A673 (cell line): Measurements from ENCODE around the gene KCNE4. TPM values are rescaled to one million over a fixed set of nuclear protein-coding genes. Genes with fewer than 3 reads are reported as not detected.

Source experiments
- BruUV-seq: library from RNA; stranded (reverse); fragments of 400-500 nt; replicated peaks from 2 replicates; lab custom pipeline; 2021; lab: Mats Ljungman, UMichigan
- CTCF ChIA-PET: fragments of 300-600 bp; sonication (Branson Sonifier 250); formaldehyde crosslinking; loops from one replicate; lab custom pipeline; 2022; ENCODE audit warnings: antibody characterized with exemption; lab: Charles Lee
- POLR2A ChIA-PET: fragments of 300-600 bp; sonication (Branson Sonifier 250); formaldehyde crosslinking; loops from one replicate; lab custom pipeline; 2022; ENCODE audit warnings: antibody characterized with exemption; ENCODE audit not compliant: low non-redundant PET; lab: Charles Lee
- DNase-seq: peaks from one replicate; pipeline ENCODE4 v3.0.0-alpha.2; 2015; ENCODE audit warnings: low spot score
- H3K27ac ChIP-seq: fragments of 200-600 bp; sonication (generic); 2 replicates; pipeline ENCODE4 v1.5.1; 2016; ENCODE audit warnings: mixed run types, low read depth, mild to moderate bottlenecking, mixed read lengths, antibody characterized with exemption, low read length; ENCODE audit not compliant: poor library complexity, severe bottlenecking
- H3K27me3 ChIP-seq: fragments of 200-600 bp; sonication (generic); replicated peaks from 2 replicates; pipeline ENCODE4 v1.6.1; 2017; ENCODE audit warnings: mixed run types, low read depth, mild to moderate bottlenecking, mixed read lengths, antibody characterized with exemption, low read length; ENCODE audit not compliant: insufficient read depth, poor library complexity
- H3K36me3 ChIP-seq: fragments of 200-600 bp; sonication (generic); 2 replicates; pipeline ENCODE4 v1.6.1; 2016; ENCODE audit warnings: mixed run types, mild to moderate bottlenecking, mixed read lengths, antibody characterized with exemption, low read length; ENCODE audit not compliant: insufficient read depth, poor library complexity, severe bottlenecking
- H3K4me1 ChIP-seq: fragments of 200-600 bp; sonication (generic); 2 replicates; pipeline ENCODE4 v1.6.1; 2017; ENCODE audit warnings: mixed run types, mild to moderate bottlenecking, mixed read lengths, antibody characterized with exemption, low read length; ENCODE audit not compliant: insufficient read depth, poor library complexity, severe bottlenecking
- H3K4me3 ChIP-seq: fragments of 200-600 bp; sonication (generic); 2 replicates; pipeline ENCODE4 v1.5.1; 2016; ENCODE audit warnings: low read depth, mixed run types, mild to moderate bottlenecking, mixed read lengths, low read length; ENCODE audit not compliant: poor library complexity, severe bottlenecking
- H3K9me3 ChIP-seq: fragments of 200-600 bp; sonication (generic); 2 replicates; pipeline ENCODE4 v1.6.1; 2016; ENCODE audit warnings: mixed run types, low read depth, mild to moderate bottlenecking, mixed read lengths, antibody characterized with exemption, low read length; ENCODE audit not compliant: poor library complexity, severe bottlenecking
- EZH2 ChIP-seq: fragments of 200-600 bp; sonication (generic); IDR thresholded peaks from 2 replicates; pipeline ENCODE4 v1.6.1; 2017; ENCODE audit warnings: borderline replicate concordance, low read depth, mild to moderate bottlenecking, mixed read lengths, antibody characterized with exemption, low read length; ENCODE audit not compliant: poor library complexity, severe bottlenecking
- intact Hi-C: fragments of 100-400 bp; cut with micrococcal nuclease; formaldehyde crosslinking; loops from one replicate; pipeline ENCODE4 v1.10.0; 2022; ENCODE audit not compliant: unreplicated experiment
- total RNA-seq: library from RNA; stranded (reverse); gene quantifications from 2 replicates; pipeline ENCODE4 v1.2.3, GENCODE V29; 2021
- TF ChIP-seq, protein P1 (sequence below): fragments of 300-800, 200-600 bp; sonication (generic); conservative IDR thresholded peaks from 2 replicates; pipeline ENCODE4 v1.5.1; 2017; ENCODE audit warnings: low read depth, mild to moderate bottlenecking, antibody characterized with exemption, low read length, moderate library complexity, mixed read lengths

KCNE4 gene
- total RNA-seq, 1 experiment from 2014 or later, result 82.5 TPM

DNA sequence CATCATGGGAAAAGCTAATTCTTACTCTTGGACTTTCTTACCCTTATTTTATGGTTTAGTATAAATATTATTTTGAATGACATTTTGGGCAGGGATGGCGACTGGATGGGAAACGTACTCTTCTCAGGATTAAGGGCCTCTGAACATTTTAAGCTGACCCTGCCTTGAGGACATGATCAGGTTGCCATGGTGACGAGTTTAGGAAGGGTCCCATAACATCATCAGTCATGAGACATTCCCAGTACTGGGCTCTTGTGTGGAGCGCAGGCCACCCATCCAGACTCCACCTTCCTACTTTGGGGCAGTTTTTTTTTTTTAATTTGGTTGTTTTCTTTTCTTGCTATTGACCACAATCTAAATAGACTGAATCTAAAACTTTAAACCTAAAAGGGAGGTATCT is 40.7 kb downstream of the KCNE4 start:
- no peak overlapping the region for H3K4me3 ChIP-seq
- ChIA-PET POLR2A (no interaction called here), CTCF (no interaction called here)
- H3K27ac ChIP-seq, result peak overlapping the region; percentile 73
- H3K27me3 ChIP-seq, result no peaks in the 10 kb centered on the region
- no peaks in the 10 kb centered on the region for H3K9me3 ChIP-seq
- no TSS peak for BruUV-seq
- H3K4me1 ChIP-seq, result peaks cover 76% of the 10 kb centered on the region
- no peaks in the 10 kb centered on the region for H3K36me3 ChIP-seq
- intact Hi-C loops, result loop anchor here (5.0 kb wide), 1 partner anchor 35 kb away; no protein-coding TSS in a partner anchor
- DNase-seq, result no peak
- no peak for TF ChIP-seq EZH2
- TF ChIP-seq, protein P1, sequence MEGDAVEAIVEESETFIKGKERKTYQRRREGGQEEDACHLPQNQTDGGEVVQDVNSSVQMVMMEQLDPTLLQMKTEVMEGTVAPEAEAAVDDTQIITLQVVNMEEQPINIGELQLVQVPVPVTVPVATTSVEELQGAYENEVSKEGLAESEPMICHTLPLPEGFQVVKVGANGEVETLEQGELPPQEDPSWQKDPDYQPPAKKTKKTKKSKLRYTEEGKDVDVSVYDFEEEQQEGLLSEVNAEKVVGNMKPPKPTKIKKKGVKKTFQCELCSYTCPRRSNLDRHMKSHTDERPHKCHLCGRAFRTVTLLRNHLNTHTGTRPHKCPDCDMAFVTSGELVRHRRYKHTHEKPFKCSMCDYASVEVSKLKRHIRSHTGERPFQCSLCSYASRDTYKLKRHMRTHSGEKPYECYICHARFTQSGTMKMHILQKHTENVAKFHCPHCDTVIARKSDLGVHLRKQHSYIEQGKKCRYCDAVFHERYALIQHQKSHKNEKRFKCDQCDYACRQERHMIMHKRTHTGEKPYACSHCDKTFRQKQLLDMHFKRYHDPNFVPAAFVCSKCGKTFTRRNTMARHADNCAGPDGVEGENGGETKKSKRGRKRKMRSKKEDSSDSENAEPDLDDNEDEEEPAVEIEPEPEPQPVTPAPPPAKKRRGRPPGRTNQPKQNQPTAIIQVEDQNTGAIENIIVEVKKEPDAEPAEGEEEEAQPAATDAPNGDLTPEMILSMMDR, result no peak

DNA sequence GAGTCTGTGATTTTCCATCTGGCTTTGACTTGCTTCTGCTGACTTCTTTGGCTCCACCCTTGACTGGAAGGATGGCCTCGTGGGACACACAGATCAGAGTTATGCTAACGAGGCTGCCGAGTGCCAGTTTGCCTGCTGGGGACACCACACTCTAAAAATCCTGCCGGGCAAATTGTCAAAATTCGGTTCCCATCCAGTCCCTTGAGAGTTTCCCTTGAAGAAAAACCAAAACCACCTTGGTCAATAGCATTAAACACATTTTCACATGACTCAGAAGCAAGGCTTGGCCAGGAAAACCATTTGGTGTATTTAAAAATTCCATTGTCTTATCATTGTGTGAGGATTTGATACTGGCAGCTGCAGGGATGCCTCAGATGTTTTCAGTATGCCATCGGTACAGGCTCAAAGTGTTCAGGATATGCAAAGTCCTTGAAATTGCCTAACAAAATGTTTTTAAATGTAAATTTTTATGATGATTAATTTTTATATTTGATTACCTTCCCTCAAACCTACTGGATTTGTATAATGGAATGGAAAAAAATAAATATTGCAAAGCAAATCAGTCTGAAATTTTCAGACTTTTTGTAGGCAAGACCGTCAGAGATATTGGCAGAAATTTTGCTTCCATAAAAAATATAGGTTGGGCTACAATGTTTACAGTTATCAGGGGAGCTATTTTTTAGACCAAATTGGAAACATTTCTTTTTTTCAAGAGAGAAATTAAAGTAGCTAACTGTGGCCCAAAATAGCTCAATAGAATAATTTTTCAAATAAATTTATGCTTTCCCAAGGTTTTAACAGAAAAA is 41.6 kb downstream of the KCNE4 start:
- BruUV-seq, result TSS peak; percentile 34
- CTCF ChIA-PET, result no interaction called here
- Histone ChIP-seq H3K4me1 (peaks cover 72% of the 10 kb centered on the region), H3K27me3 (no peaks in the 10 kb centered on the region), H3K36me3 (no peaks in the 10 kb centered on the region), H3K27ac (peak overlapping the region; percentile 73), H3K9me3 (no peaks in the 10 kb centered on the region), H3K4me3 (peak overlapping the region; percentile 1)
- intact Hi-C loops, result loop anchor here (5.0 kb wide), 1 partner anchor 36 kb away; no protein-coding TSS in a partner anchor
- TF ChIP-seq, protein P1, result 0 out of 2 replicates have a peak, but pooled peaks have one; percentile 21
- no peak for TF ChIP-seq EZH2
- POLR2A ChIA-PET, result no interaction called here
- peak; percentile 99 for DNase-seq

DNA sequence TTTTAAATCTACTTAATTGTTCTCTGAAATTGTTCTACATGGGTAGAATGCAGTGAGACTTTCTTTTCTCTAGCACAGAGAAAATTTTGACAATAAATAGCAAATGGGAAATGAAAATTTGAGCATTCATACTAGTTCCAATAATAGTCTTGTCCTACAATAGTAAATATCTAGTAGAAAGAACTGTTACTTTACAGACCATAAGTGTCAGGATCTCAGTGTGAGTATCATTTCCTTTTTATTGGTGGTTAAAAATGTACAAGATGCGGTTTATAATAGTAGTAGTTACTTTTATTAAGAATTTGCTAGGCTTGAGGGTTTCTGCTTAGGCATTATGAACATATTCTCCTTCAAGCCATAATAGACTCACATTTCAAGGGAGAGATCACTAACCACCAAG is 43.2 kb downstream of the KCNE4 start:
- Histone ChIP-seq H3K27me3 (no peaks in the 10 kb centered on the region), H3K27ac (peak overlapping the region; percentile 57), H3K4me1 (peaks cover 69% of the 10 kb centered on the region), H3K36me3 (no peaks in the 10 kb centered on the region), H3K9me3 (no peaks in the 10 kb centered on the region), H3K4me3 (no peak overlapping the region)
- TF ChIP-seq, protein P1, result no peak
- no peak for TF ChIP-seq EZH2
- POLR2A ChIA-PET, result no interaction called here
- CTCF ChIA-PET, result no interaction called here
- BruUV-seq, result no TSS peak
- DNase-seq, result no peak
- intact Hi-C loops, result no loop called here
